Effector CD8-positive, alpha-beta T cell (primary cell): ENCODE data around the gene TRAPPC3L.

Experiments used
- DNase-seq: peaks from one replicate; lab custom pipeline; 2025; lab: John Stamatoyannopoulos, UW

Gene TRAPPC3L

GRCh38 chr6:116557893-116558292 is 12.4 kb upstream of the TRAPPC3L start:
- no peak for DNase-seq

GRCh38 chr6:116556814-116557415 is 11.4 kb upstream of the TRAPPC3L start:
- no peak for DNase-seq

GRCh38 chr6:116556065-116556464 is 10.6 kb upstream of the TRAPPC3L start:
- no peak for DNase-seq

DNA sequence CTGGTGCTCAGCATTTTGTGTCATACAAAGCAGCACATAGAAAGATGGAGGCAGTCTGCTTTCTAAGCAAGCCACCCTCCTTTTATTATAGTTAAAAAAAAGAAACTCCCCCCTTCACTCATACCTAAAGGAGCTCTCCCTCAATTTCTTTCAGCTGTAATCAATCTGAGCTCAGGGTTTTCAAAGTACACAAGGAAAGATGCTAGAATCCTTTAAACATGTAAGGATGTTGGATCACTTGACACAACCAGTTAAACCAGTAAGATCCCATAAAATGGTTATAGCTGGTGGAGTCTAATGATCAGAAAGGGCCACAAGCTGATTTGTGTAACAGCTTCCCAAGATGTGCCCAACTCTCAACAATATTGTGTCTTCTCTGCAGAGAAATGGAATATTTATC is 8.0 kb upstream of the TRAPPC3L start, which contains the start of gene CALHM4:
Gene CALHM4 (plus strand): TSS at position 301 of the 400 bp plus-strand sequence. CDS start 43 bp downstream, at position 344.
- DNase-seq: no peak

GRCh38 chr6:116550796-116551195 is 5.3 kb upstream of the TRAPPC3L start:
- no peak for DNase-seq

DNA sequence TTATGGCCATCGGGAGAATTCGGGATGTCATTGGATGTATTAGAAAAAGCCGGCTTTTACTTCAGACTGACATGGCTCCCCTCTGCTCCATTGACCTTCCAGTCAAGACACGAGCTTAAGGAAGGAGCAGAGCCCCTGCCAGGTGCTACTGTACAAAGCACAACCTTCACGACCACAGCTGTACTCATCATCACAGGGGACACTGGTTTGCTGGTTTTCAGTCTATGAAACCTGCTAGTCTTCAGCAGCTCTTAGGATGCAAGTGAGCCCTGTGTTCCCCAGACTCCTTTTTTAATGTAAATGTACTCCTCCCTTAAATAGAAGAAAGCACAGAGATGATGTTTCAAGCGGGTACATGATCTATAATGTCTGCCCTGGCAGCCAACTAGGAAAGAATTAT is 1.9 kb upstream of the TRAPPC3L start:
- no peak for DNase-seq

DNA sequence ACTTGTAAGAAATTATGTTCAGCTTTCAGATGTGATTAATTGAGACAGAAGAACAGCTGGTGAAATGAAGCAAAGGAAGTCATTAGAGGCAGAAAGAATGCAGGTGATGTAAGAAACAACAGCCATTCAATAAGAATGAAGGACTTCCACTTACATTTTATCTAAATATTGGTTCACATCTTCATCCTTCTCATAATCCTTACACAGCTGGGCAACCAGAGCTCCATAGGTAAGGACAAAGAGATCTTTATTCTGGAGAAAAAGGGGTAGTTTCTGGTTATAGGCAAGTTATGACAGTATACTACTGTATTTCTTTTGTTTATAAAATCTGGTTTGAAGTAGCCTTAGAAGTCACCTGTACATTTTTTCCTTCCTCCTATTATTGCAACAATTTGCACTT is 2.3 kb downstream of the TRAPPC3L start:
- DNase-seq: no peak

DNA sequence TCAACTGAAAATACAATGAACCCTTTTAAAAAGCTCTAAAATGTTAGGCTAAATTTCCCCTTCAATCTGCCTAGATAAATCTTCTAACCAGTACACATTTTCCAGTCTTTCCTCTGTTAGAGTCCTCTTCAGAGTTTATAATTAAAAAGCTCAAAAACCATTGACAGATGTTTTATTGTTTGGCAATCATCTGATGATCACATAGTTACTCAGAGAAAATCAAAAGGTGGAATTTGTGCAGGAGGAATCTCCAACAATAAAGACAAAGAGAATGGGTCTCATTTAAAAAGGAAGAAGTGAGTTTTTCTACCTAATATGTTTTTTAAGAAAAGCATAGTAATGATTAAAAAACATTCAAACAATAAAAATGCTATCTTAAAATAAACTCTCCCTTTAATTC is 3.1 kb downstream of the TRAPPC3L start:
- no peak for DNase-seq

GRCh38 chr6:116536216-116536621 is 9.3 kb downstream of the TRAPPC3L start:
- DNase-seq: no peak

- DNase-seq: no peak
These were observed 10.4 kb downstream of the TRAPPC3L start for GRCh38 chr6:116535109-116535508.

- DNase-seq: no peak
These were observed 12.1 kb downstream of the TRAPPC3L start for GRCh38 chr6:116533233-116533957.

DNA sequence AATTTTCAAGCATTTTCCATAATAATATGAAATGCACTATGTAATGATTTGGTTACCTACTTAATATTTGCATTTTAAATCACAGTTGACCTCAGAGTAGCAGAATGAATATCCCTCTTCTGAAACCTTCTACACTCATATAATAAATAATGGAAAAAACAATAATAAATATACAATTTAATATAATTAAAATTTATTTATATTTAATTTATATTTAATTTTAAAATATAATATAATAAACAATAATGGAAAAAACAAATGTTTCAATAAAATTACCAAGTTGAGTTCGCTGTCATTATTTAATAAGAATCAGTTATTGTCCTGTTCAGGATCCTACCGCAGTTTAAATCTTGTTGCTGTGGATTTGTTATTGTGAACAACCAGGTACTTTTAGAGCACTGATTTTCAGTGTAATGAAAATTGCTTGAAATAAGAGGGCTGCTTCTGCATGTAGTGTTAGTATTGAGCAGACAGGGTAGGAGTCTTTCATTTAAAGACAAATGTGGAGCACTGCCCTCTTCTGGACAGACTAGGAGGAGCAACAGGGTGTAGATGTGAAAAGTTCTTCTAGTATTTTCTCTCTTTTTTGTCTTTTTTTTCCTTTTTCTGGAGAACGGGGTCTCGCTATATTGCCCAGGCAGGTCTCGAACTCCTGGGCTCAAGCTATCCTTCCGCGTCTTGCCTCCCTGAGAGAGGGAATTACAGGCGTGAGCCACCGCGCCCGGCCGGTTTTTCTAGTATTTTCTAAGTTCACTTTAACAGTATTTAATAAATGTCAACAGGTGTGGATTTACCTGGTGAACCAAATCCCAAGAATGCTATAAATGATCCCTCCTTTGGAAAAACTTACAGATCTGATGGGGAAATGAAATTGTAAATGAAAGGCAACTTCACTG is 13.6 kb downstream of the TRAPPC3L start:
- DNase-seq: peak; percentile 45

GRCh38 chr6:116530436-116530835 is 15.0 kb downstream of the TRAPPC3L start:
- no peak for DNase-seq

DNA sequence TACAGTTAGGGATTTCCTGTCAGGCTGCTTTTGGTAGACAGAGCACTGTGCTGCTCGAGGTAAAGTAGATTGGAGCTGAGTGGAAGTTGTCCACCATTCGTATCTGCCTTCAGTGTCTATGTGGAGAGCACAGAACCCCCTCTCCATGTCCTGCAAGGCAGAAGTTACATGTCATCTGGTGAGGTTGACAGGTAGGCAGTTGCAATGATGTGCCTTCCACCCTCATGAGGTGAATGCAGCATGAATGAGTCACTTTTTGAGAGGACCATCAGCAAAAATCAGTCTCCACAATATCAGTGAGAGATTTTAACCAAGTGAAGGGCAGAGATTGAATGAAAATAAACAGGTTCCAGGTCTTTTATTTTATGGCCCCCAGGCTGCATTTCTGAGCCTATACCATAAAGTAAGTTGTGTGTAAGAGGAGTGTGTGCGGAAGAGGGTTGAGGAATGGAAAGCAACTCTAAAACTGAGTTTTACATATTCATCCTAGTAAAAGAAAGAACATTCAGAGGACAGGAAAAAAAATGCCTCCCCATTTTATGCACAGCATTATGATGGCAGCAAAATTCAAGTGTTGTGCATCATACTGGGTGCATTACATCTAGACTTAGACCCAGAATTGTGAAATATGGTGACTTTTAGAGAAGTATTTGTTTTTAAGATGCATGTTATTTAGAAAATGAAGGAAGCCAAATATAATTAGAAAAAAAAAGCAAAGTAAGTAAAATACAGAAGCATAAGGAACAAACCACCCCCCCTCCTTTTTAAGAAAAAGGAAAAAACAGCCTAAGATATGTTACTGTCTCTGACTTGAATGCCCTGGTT is 15.8 kb downstream of the TRAPPC3L start:
- DNase-seq: no peak

- DNase-seq: no peak
These were observed 16.7 kb downstream of the TRAPPC3L start for GRCh38 chr6:116528780-116529179.

DNA sequence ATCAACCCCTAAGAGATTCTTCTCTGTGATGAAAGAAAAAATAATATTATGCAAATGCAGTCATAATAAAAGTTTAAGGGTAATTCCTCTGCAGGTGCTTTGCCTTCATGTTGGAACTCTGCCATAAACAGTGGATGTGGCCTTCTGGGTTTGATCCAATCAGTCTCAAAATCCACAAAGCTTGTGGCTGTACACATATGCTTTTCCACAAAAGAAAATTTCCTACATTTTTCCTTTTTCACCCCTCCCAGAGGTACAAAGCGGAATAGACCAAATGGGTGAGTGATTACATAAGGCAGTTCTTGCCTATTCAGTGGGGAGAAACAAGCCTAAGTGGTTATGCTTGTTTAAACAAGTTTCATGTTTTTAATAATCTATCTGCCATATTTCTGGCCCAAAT is 17.4 kb downstream of the TRAPPC3L start:
- DNase-seq: no peak

- DNase-seq: no peak
These were observed 21.2 kb downstream of the TRAPPC3L start for GRCh38 chr6:116524236-116524635.

GRCh38 chr6:116522896-116523295 is 22.6 kb downstream of the TRAPPC3L start:
- no peak for DNase-seq

GRCh38 chr6:116518621-116519368 is 26.7 kb downstream of the TRAPPC3L start:
- no peak for DNase-seq

- no peak for DNase-seq
These were observed 30.3 kb downstream of the TRAPPC3L start for GRCh38 chr6:116515141-116515540.

DNA sequence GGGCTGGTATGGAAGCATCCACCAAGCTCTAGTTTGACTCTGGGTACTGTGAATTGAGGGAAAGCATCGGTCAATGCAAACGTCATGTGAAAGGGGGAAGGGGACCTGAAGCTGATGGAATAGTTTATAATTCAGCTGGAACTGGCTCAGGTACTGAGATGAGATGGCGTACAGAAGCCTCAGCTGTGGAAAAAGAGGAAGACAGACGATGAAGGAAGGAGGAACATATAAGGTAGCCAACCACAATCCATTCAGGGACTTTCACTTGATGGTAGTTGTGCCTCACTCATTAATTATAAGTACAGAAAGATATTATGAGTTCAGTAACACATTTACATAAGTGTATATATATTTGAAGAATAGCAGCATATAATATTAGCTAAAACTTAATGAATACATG is 31.4 kb downstream of the TRAPPC3L start:
- DNase-seq: no peak
